GM12874 (cell line): ENCODE results near the gene PRDM11.

Experiments
- TF ChIP-seq, protein P1 (sequence below): IDR thresholded peaks from 2 replicates; pipeline ENCODE4 v1.5.1; 2011; ENCODE audit warnings: low read depth, mild to moderate bottlenecking, control low read depth, low read length, moderate library complexity; ENCODE audit not compliant: insufficient read depth

PRDM11 gene

DNA sequence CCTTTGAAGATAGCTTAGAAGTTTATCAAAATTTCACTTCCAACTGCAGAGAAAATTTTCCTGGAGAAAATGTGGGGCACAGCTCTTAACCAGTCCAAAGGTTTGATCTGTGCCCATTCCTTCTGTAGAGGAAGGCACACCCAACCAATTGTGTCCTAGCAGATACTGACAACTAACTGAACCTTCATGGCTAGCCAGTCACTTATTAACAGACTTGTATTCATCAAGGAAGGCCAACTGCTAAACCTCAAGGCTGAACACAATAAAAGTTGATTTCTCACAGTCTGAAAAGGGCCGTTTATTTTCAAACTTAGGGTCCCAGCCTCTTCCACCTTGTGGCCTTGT, 120.2 kb downstream of the PRDM11 start:
- TF ChIP-seq, protein P1, sequence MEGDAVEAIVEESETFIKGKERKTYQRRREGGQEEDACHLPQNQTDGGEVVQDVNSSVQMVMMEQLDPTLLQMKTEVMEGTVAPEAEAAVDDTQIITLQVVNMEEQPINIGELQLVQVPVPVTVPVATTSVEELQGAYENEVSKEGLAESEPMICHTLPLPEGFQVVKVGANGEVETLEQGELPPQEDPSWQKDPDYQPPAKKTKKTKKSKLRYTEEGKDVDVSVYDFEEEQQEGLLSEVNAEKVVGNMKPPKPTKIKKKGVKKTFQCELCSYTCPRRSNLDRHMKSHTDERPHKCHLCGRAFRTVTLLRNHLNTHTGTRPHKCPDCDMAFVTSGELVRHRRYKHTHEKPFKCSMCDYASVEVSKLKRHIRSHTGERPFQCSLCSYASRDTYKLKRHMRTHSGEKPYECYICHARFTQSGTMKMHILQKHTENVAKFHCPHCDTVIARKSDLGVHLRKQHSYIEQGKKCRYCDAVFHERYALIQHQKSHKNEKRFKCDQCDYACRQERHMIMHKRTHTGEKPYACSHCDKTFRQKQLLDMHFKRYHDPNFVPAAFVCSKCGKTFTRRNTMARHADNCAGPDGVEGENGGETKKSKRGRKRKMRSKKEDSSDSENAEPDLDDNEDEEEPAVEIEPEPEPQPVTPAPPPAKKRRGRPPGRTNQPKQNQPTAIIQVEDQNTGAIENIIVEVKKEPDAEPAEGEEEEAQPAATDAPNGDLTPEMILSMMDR, result no peak

DNA sequence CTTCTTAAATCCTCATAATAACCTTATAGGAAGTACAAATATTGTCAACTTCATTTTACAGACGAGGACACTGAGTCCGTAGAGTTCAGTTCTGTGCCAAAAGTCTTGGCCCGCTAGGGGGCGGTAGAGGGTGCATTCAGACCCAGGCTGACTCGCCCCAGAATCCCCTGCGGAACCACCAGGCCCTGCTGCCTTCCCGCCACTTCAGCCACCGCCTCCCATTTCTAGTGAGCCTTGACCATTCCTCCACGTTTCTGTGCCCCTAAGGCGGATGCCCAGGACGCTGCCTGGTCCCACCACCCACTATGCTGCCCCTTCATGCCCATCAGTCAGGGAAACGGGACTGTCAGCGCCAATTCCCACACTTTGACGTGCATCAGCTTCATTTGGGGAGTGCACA, 120.6 kb downstream of the PRDM11 start:
- TF ChIP-seq, protein P1, result peak; percentile 60

DNA sequence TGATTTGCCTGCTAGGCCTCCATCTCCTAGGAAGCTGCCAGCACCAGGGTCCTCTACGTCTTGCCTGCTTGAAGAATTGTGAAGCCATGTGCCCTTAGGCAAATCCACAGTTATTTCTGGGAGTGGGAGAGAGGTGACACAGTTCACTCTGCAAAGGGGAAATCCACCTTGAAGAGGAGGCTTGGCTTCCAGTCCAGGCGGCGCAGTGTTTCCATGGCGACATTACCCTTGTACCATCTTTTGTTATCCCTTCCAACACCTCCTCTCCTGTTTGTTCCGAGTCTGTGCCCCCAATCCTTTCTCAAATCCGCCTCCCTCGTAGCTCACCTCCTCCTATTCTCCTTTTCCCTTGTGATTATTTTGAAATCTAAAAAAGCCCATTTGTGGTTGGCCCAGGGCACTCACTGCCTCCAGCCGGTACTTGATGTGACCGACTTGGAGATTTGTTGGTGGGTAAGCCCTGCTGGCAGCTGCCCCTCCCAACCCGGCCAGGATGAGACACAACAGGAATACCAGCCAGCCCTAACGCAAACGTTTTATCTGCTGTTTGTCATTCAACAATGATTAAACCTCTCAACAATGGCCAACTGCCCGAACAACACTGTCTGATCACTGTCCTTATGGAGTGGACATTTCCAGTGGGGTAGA, 121.3 kb downstream of the PRDM11 start:
- TF ChIP-seq, protein P1, result no peak

DNA sequence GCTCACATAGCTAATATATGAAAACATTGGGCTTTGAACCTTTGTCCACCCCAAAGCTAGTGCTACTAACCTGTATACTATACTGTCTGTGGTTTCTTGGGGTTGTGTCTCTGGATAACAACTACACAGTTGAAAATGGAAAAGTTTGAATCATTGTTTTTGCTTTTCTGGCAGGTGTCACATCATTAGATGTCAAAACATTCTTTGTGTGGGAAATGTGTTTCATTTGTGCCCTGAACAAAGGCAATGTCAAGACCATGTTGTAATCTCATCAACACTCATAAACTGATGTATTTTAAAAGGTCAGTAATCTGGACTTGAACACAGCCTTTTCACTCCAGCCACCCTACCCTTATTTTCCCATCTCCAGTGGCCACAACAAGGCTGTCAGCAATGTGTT, 123.2 kb downstream of the PRDM11 start:
- TF ChIP-seq, protein P1, result no peak

DNA sequence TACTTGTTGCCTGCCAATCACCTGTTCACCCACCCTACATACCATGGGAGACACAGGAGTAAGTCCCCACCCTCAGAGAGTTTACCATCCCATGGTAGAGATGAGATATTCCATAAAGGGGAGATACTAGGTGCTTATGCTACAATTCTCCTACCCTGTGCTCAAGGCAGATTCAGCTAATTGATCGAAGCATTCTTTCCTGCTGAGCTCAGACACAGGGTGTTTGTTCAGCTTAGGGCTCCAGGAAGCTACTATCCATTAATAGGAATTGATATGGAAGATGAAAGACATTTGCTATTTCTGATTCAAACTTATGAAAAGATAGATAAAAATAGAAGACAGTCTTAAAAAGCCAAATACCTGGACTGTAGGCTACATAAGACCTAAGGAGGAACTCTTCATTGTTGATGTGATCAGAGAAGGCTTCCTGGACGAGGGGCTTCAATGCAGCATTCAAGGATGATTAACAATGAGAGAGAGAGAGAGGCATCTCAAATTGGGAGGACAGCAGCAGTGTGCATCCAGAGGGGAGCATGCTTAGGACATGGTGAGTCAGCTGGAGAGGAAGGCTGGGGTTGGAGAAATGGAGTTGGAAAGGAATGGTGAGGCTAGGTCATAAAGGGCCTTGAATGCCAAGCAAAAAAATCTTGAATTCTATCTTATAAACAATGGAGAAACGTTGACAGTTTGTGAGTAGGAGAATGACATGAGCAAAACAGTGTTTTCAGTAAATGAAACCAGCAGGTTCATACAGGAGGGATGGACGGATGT, 124.7 kb downstream of the PRDM11 start:
- TF ChIP-seq, protein P1, result no peak

DNA sequence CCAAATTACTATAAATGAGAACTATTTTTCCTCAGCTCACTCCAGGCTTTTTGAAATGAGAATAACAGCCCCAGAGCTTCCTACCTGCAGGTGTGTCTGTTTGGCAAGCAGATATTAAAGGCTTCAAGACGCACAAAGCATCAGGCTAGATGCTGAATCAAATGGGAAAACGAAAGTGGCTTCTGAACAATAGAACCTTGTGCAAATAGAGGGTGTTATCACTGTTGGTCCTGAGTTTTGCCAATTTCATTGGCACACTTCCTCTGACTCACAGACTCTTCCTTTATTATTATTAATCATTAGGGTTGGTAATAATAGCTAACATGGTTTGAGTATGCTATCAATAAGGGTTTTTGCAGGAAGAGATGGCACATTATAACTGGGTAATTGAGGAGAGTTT, 126.3 kb downstream of the PRDM11 start:
- TF ChIP-seq, protein P1, result no peak

DNA sequence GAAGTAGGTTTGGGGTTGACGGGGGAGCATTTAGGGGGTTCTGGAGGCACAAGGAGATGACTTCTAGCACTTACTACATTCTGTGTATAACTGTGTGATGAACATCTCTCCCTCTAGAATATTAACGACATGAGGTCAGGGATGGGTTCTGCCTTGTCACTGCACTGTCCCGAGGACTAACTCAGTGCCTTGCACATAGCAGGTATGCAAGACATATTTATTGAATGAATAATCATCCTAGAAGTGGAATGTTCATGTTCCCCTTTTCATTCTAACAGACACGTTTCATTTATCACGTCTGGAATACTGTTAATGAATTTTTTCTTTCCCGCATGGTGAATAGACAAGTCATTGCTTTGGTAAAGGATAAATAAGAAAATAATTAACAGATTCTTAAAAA, 127.1 kb downstream of the PRDM11 start:
- TF ChIP-seq, protein P1, result no peak
